ENCODE data around the gene NEUROD6. TPM values are rescaled to one million over a fixed set of nuclear protein-coding genes. Genes with fewer than 3 reads are reported as not detected.

NEUROD6 gene
- total and polyA plus RNA-seq, 2 donors (not counting 1 experiment from before 2014, with no cell fraction given) = not detected

GRCh38 chr7:31363051-31363450 lies 22.5 kb upstream of the NEUROD6 start:
- no peak overlapping the region for H3K4me2 ChIP-seq (ENCODE audit: extremely low read depth, insufficient read depth, low read length)
- no peaks in the 10 kb centered on the region for H3K4me1 ChIP-seq (ENCODE audit: control insufficient read depth, extremely low read depth, insufficient read depth, low read length)
- H3K27me3 ChIP-seq (ENCODE audit: control insufficient read depth, insufficient read depth, low read length) = no peaks in the 10 kb centered on the region
- DNase-seq (ENCODE audit: low read depth in 2 of 2) = no peak
- H3K36me3 ChIP-seq (ENCODE audit: control insufficient read depth, insufficient read depth, low read length) = no peaks in the 10 kb centered on the region
- no peak overlapping the region for H3K9ac ChIP-seq (ENCODE audit: insufficient read depth, low read length)
- H2AFZ ChIP-seq (ENCODE audit: low read length) = no peak overlapping the region
- H3K79me2 ChIP-seq (ENCODE audit: control insufficient read depth, insufficient read depth, low read length) = no peaks in the 10 kb centered on the region
- H3K9me3 ChIP-seq (ENCODE audit: control insufficient read depth, insufficient read depth, low read depth, low read length) = no peaks in the 10 kb centered on the region
- no peak overlapping the region for H3K27ac ChIP-seq (ENCODE audit: insufficient read depth, low read length)
- H3K4me3 ChIP-seq (replicated peaks in 1 of 4; ENCODE audit: control extremely low read depth in 1 of 4, insufficient read depth in 1 of 4, low read depth in 3 of 4, low read length in 4 of 4) = no peak overlapping the region
- H4K20me1 ChIP-seq (ENCODE audit: control insufficient read depth, extremely low read depth, insufficient read depth, low read length) = no peaks in the 10 kb centered on the region
- no peak for TF ChIP-seq EZH2 (IDR thresholded peaks at IDR 0.05; ENCODE audit: low read length, missing control alignments)
- no peak for TF ChIP-seq CTCF (conservative IDR thresholded peaks at IDR 0.05 in 1 of 2, IDR thresholded peaks at IDR 0.05 in 1 of 2; ENCODE audit: low read depth in 1 of 2, low read length in 2 of 2)

GRCh38 chr7:31362401-31362800 lies 21.9 kb upstream of the NEUROD6 start:
- no peaks in the 10 kb centered on the region for H3K36me3 ChIP-seq (ENCODE audit: control insufficient read depth, insufficient read depth, low read length)
- H4K20me1 ChIP-seq (ENCODE audit: control insufficient read depth, extremely low read depth, insufficient read depth, low read length) = no peaks in the 10 kb centered on the region
- H3K27me3 ChIP-seq (ENCODE audit: control insufficient read depth, insufficient read depth, low read length) = no peaks in the 10 kb centered on the region
- DNase-seq (ENCODE audit: low read depth in 2 of 2) = no peak
- no peak overlapping the region for H3K4me2 ChIP-seq (ENCODE audit: extremely low read depth, insufficient read depth, low read length)
- no peaks in the 10 kb centered on the region for H3K79me2 ChIP-seq (ENCODE audit: control insufficient read depth, insufficient read depth, low read length)
- no peak overlapping the region for H2AFZ ChIP-seq (ENCODE audit: low read length)
- no peak overlapping the region for H3K9ac ChIP-seq (ENCODE audit: insufficient read depth, low read length)
- H3K4me3 ChIP-seq (replicated peaks in 1 of 4; ENCODE audit: control extremely low read depth in 1 of 4, insufficient read depth in 1 of 4, low read depth in 3 of 4, low read length in 4 of 4) = no peak overlapping the region
- H3K9me3 ChIP-seq (ENCODE audit: control insufficient read depth, insufficient read depth, low read depth, low read length) = no peaks in the 10 kb centered on the region
- no peaks in the 10 kb centered on the region for H3K4me1 ChIP-seq (ENCODE audit: control insufficient read depth, extremely low read depth, insufficient read depth, low read length)
- TF ChIP-seq CTCF (conservative IDR thresholded peaks at IDR 0.05 in 1 of 2, IDR thresholded peaks at IDR 0.05 in 1 of 2; ENCODE audit: low read depth in 1 of 2, low read length in 2 of 2) (no peak), EZH2 (IDR thresholded peaks at IDR 0.05; ENCODE audit: low read length, missing control alignments) (no peak)
- no peak overlapping the region for H3K27ac ChIP-seq (ENCODE audit: insufficient read depth, low read length)

DNA sequence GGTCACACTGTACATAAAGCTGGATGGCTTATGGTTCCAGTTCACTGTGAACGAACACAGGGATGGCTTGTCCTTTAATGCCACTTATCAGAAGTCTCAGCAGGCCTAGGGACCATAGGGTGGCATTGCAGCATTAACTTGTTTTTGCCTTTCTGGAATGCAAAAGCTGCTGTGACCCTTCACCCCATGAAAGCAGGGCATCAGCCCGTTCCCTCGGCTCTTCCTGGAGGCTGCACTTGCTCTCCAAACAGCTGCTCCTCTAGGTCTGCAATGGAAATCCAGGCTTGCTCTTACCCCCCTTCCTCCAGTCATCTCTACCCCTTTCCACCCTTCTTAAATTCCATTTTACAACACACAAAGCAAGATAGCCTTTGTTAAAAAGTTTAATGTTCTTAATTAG lies 17.9 kb upstream of the NEUROD6 start:
- DNase-seq (ENCODE audit: low read depth in 2 of 2) = no peak
- TF ChIP-seq EZH2 (IDR thresholded peaks at IDR 0.05; ENCODE audit: low read length, missing control alignments) = no peak
- TF ChIP-seq CTCF (conservative IDR thresholded peaks at IDR 0.05 in 1 of 2, IDR thresholded peaks at IDR 0.05 in 1 of 2; ENCODE audit: low read depth in 1 of 2, low read length in 2 of 2) = no peak
- Histone ChIP-seq H3K27me3 (ENCODE audit: control insufficient read depth, insufficient read depth, low read length) (no peaks in the 10 kb centered on the region), H3K4me1 (ENCODE audit: control insufficient read depth, extremely low read depth, insufficient read depth, low read length) (no peaks in the 10 kb centered on the region), H3K36me3 (ENCODE audit: control insufficient read depth, insufficient read depth, low read length) (no peaks in the 10 kb centered on the region), H3K4me2 (ENCODE audit: extremely low read depth, insufficient read depth, low read length) (no peak overlapping the region), H3K79me2 (ENCODE audit: control insufficient read depth, insufficient read depth, low read length) (no peaks in the 10 kb centered on the region), H4K20me1 (ENCODE audit: control insufficient read depth, extremely low read depth, insufficient read depth, low read length) (no peaks in the 10 kb centered on the region), H3K9ac (ENCODE audit: insufficient read depth, low read length) (no peak overlapping the region), H3K9me3 (ENCODE audit: control insufficient read depth, insufficient read depth, low read depth, low read length) (no peaks in the 10 kb centered on the region), H3K27ac (ENCODE audit: insufficient read depth, low read length) (no peak overlapping the region), H2AFZ (ENCODE audit: low read length) (no peak overlapping the region), H3K4me3 (replicated peaks in 1 of 4; ENCODE audit: control extremely low read depth in 1 of 4, insufficient read depth in 1 of 4, low read depth in 3 of 4, low read length in 4 of 4) (no peak overlapping the region)
